Activated naive CD4-positive, alpha-beta T cell treated with anti-CD3 and anti-CD28 coated beads, Interleukin-2, amount 50 U/mL, for 24 hours (primary cell): Measurements from ENCODE around the gene PLAAT3.
A peak's percentile ranks its signal among the peaks of the same experiment; 100 is the strongest.
"Not testable (repeated sequence)": the region's sequence is repeated elsewhere in the genome, so short reads cannot be mapped to it uniquely, and the experiment has no call there.

ENCODE experiments used
- H3K27ac Mint-ChIP-seq: one replicate; pipeline ENCODE4 v1.8.0; 2021; ENCODE audit warnings: mild to moderate bottlenecking, mixed read lengths
- H3K27me3 Mint-ChIP-seq: one replicate; pipeline ENCODE4 v1.8.0; 2021; ENCODE audit warnings: mixed read lengths
- H3K36me3 Mint-ChIP-seq: one replicate; pipeline ENCODE4 v1.8.0; 2021; ENCODE audit warnings: mixed read lengths
- H3K4me1 Mint-ChIP-seq: one replicate; pipeline ENCODE4 v1.8.0; 2021; ENCODE audit warnings: mixed read lengths
- H3K4me3 Mint-ChIP-seq: one replicate; pipeline ENCODE4 v1.8.0; 2021; ENCODE audit warnings: mild to moderate bottlenecking, mixed read lengths
- H3K9me3 Mint-ChIP-seq: one replicate; pipeline ENCODE4 v1.8.0; 2021; ENCODE audit warnings: mixed read lengths

PLAAT3 gene

GRCh38 chr11:63614136-63614671 lies at the start of gene PLAAT3:
PLAAT3 (minus strand) TSS chr11:63614433; CDS start chr11:63614014, 419 bp downstream.
- H3K4me1 Mint-ChIP-seq: peaks cover 14% of the 10 kb centered on the region
- H3K27ac Mint-ChIP-seq: no peak within 1 kb of the TSS
- H3K4me3 Mint-ChIP-seq: peak within 1 kb of the TSS; percentile 78
- H3K9me3 Mint-ChIP-seq: no peaks in the 10 kb centered on the region
- H3K36me3 Mint-ChIP-seq: no peaks in the 10 kb centered on the region
- H3K27me3 Mint-ChIP-seq: no peaks in the 10 kb centered on the region

DNA sequence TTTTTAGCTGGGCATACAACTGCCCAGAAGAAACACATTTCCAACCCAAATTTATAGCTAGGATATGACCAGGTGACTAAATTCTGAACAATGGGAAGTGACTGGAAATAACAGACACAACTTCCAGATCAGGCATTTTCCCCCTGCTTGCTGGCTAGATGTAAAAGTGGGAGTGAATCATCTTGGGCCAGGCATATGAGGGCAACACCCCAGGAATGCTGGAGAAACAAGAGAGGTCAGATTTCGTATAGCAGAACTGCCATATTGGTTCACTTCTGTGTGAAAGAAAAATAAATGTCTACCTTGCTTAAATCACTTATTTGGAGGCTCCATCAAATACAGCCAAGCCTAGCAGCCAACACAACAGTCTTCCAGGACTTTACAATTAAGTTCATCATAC lies 49.6 kb upstream of the PLAAT3 start:
- peaks cover 2% of the 10 kb centered on the region for H3K36me3 Mint-ChIP-seq
- H3K4me3 Mint-ChIP-seq: no peak overlapping the region
- no peaks in the 10 kb centered on the region for H3K9me3 Mint-ChIP-seq
- H3K4me1 Mint-ChIP-seq: peaks cover 55% of the 10 kb centered on the region
- no peaks in the 10 kb centered on the region for H3K27me3 Mint-ChIP-seq
- H3K27ac Mint-ChIP-seq: no peak overlapping the region

- Mint-ChIP-seq H3K27me3 (no peaks in the 10 kb centered on the region), H3K4me1 (peaks cover 44% of the 10 kb centered on the region), H3K36me3 (peaks cover 3% of the 10 kb centered on the region), H3K27ac (no peak overlapping the region), H3K4me3 (no peak overlapping the region), H3K9me3 (no peaks in the 10 kb centered on the region)
Measured at GRCh38 chr11:63660972-63661371, 46.7 kb upstream of the PLAAT3 start.

DNA sequence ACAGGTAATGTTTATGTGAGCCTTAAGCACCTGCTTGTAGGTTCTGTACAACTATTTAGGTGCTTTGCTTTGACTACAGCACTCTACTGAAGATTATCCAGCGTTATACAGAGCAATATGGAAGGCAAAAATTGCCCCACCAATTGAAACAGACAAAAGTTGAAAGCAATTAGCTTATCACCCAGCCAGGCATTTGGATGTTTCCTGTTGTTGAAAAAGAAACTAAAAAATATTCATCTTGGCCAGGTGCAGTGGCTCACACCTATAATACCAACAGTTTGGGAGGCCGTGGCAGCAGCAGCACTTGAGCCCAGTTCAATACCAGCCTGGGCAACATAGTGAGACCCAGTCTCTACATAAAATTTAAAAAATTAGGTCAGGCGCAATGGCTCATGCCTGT lies 38.4 kb upstream of the PLAAT3 start:
- H3K36me3 Mint-ChIP-seq: peaks cover 16% of the 10 kb centered on the region
- H3K27ac Mint-ChIP-seq: no peak overlapping the region
- no peaks in the 10 kb centered on the region for H3K27me3 Mint-ChIP-seq
- no peaks in the 10 kb centered on the region for H3K9me3 Mint-ChIP-seq
- peaks cover 14% of the 10 kb centered on the region for H3K4me1 Mint-ChIP-seq
- no peak overlapping the region for H3K4me3 Mint-ChIP-seq

- Mint-ChIP-seq H3K4me3 (no peak overlapping the region), H3K36me3 (peaks cover 10% of the 10 kb centered on the region), H3K4me1 (peaks cover 5% of the 10 kb centered on the region), H3K9me3 (no peaks in the 10 kb centered on the region), H3K27ac (no peak overlapping the region), H3K27me3 (no peaks in the 10 kb centered on the region)
Measured at GRCh38 chr11:63643205-63643604, 29.0 kb upstream of the PLAAT3 start.

DNA sequence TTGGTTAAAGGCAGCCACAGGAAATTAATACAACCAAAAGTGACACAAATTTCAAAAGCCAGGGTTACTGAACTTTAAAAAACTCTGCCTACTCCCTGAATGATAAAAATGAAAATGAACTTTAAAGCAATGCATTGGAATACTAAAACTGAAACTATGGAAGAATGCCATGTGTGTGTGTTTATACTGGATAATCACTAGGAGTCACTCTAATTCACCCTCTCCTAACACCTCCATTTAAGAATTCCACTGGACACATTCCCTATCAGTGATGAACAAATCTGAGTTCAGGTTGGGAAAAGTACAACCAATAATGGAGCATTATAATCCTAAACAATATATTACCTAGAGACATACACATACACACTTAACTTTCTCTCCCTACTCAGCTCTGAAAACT lies 27.5 kb upstream of the PLAAT3 start:
- Mint-ChIP-seq H3K4me1 (peaks cover 11% of the 10 kb centered on the region), H3K4me3 (no peak overlapping the region), H3K27me3 (no peaks in the 10 kb centered on the region), H3K27ac (no peak overlapping the region), H3K9me3 (no peaks in the 10 kb centered on the region), H3K36me3 (peaks cover 5% of the 10 kb centered on the region)

DNA sequence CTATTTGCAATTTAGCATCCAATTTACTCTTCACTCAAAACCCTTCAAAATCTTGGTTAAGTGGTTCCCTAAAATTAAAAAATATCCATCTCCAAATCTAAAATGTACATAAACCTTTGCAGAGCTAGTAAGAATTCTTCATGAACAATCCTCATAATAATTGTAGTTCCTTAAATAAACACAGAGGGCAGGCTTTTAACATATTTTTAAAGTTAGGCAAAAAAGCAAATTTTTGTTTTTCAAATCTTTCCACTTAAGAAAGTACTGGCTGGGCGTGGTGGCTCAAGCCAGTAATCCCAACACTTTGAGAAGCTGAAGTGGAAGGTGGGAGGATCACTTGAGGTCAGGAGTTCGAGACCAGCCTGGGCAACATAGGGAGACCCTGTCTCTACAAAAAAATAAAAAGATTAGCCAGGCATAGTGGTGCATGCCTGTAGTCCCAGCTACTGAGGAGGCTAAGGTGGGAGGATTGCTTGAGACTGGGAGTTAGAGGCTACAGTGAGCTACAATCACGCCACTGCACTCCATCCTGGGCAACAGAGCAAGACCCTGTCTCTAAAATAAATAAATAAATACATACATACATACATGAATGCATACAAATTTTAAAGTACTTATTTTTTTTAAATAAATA lies 25.1 kb upstream of the PLAAT3 start:
- Mint-ChIP-seq H3K27me3 (no peaks in the 10 kb centered on the region), H3K36me3 (peaks cover 9% of the 10 kb centered on the region), H3K27ac (peak overlapping the region; percentile 43), H3K9me3 (no peaks in the 10 kb centered on the region), H3K4me3 (no peak overlapping the region), H3K4me1 (peaks cover 17% of the 10 kb centered on the region)

- H3K36me3 Mint-ChIP-seq, H3K4me3 Mint-ChIP-seq, H3K27ac Mint-ChIP-seq, H3K9me3 Mint-ChIP-seq, H3K27me3 Mint-ChIP-seq: not testable (repeated sequence)
- peaks cover 17% of the 10 kb centered on the region for H3K4me1 Mint-ChIP-seq
Measured at GRCh38 chr11:63638436-63638835, 24.2 kb upstream of the PLAAT3 start.

DNA sequence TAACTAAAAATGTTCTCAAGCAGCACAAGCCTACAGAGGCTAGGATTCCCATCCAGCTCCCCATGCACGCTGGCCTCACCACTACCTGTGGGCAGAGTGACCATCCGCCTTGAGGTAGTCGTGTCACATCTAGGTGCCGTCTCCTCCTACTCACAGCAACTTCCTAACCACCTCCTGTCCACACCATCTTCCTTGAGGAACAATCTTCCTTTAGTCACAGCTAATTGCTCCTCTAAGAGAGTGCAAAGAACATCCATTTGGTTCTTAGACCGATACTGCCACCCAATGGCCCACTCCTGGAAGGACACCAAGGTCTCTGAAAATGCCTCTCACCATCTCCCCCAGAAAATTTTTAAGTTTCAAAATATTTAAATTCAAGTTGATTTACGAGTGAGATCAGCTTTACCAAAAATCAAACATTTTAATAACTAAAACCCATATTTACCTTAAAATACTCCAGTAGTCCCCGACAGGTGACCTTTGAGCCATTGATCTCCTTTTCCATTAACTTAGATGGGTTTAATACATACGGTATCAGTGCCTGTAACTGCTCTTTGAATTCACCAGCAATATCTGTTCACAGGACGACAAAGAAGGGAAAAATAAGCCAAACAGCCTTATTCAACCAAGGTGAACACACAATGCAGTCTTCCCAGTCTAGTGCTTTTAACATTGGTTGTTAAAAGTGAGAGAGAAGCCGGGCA lies 21.7 kb upstream of the PLAAT3 start:
- peaks cover 22% of the 10 kb centered on the region for H3K4me1 Mint-ChIP-seq
- no peaks in the 10 kb centered on the region for H3K9me3 Mint-ChIP-seq
- no peak overlapping the region for H3K4me3 Mint-ChIP-seq
- peak overlapping the region; percentile 3 for H3K27ac Mint-ChIP-seq
- H3K36me3 Mint-ChIP-seq: peaks cover 14% of the 10 kb centered on the region
- H3K27me3 Mint-ChIP-seq: no peaks in the 10 kb centered on the region

- H3K27me3 Mint-ChIP-seq: no peaks in the 10 kb centered on the region
- H3K36me3 Mint-ChIP-seq: peaks cover 16% of the 10 kb centered on the region
- no peak overlapping the region for H3K4me3 Mint-ChIP-seq
- no peaks in the 10 kb centered on the region for H3K9me3 Mint-ChIP-seq
- no peak overlapping the region for H3K27ac Mint-ChIP-seq
- H3K4me1 Mint-ChIP-seq: peaks cover 15% of the 10 kb centered on the region
Measured at GRCh38 chr11:63629426-63629825, 15.2 kb upstream of the PLAAT3 start.

GRCh38 chr11:63623513-63624140 lies 9.4 kb upstream of the PLAAT3 start:
- Mint-ChIP-seq H3K27ac (no peak overlapping the region), H3K36me3 (no peaks in the 10 kb centered on the region), H3K4me1 (peaks cover 14% of the 10 kb centered on the region), H3K4me3 (no peak overlapping the region), H3K27me3 (no peaks in the 10 kb centered on the region), H3K9me3 (no peaks in the 10 kb centered on the region)

- H3K9me3 Mint-ChIP-seq: no peaks in the 10 kb centered on the region
- H3K4me3 Mint-ChIP-seq: no peak overlapping the region
- H3K27ac Mint-ChIP-seq: no peak overlapping the region
- H3K36me3 Mint-ChIP-seq: no peaks in the 10 kb centered on the region
- H3K4me1 Mint-ChIP-seq: peaks cover 8% of the 10 kb centered on the region
- no peaks in the 10 kb centered on the region for H3K27me3 Mint-ChIP-seq
Measured at GRCh38 chr11:63622323-63622722, 8.1 kb upstream of the PLAAT3 start.

GRCh38 chr11:63621071-63621470 lies 6.8 kb upstream of the PLAAT3 start:
- no peak overlapping the region for H3K27ac Mint-ChIP-seq
- H3K4me1 Mint-ChIP-seq: peaks cover 8% of the 10 kb centered on the region
- H3K27me3 Mint-ChIP-seq: no peaks in the 10 kb centered on the region

DNA sequence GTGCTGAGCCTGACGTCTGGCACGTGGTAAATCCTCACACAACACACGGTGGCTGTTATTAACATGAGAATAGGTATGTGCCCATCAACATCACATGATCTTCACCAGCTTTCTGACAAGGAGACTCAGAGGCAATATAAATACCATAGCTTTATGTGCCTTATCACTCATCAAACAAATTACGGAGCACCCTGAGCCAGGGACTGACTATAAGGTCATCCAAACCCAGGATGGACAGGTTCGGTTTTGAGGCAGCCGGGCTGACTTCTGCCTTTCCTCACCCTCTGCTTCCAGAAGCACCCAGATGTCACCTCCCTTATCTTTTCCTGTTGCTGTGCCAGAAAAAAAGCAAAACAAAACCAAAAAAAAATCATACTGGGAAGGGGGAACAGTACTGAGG lies 5.7 kb upstream of the PLAAT3 start:
- Mint-ChIP-seq H3K27me3 (no peaks in the 10 kb centered on the region), H3K4me3 (no peak overlapping the region), H3K4me1 (peaks cover 8% of the 10 kb centered on the region), H3K27ac (no peak overlapping the region), H3K9me3 (no peaks in the 10 kb centered on the region), H3K36me3 (no peaks in the 10 kb centered on the region)

More at GRCh38 chr11:63621071-63621470, 6.8 kb upstream of the PLAAT3 start:
- Mint-ChIP-seq H3K36me3 (no peaks in the 10 kb centered on the region), H3K9me3 (no peaks in the 10 kb centered on the region), H3K4me3 (no peak overlapping the region)

DNA sequence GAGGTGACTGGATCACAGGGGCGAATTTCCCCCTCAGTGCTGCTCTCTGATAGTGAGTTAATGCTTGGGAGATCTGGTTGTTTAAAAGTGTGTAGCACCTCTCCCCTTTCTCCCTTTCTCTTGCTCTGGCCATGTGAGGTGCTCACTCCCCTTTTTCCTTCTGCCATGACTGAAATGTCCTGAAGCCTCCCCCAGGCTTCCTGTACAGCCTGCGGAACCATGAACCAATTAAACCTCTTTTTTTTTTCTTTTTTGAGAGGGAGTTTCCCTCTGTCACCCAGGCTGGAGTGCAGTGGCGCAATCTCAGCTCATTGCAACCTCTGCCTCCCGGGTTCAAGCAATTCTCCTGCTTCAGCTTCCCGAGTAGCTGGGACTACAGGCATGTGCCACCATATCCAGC lies 3.5 kb upstream of the PLAAT3 start:
- not testable (repeated sequence) for H3K9me3 Mint-ChIP-seq, H3K27me3 Mint-ChIP-seq, H3K4me3 Mint-ChIP-seq, H3K36me3 Mint-ChIP-seq, H3K27ac Mint-ChIP-seq
- H3K4me1 Mint-ChIP-seq: peaks cover 10% of the 10 kb centered on the region

- no peaks in the 10 kb centered on the region for H3K36me3 Mint-ChIP-seq
Measured at GRCh38 chr11:63616953-63617352, 2.7 kb upstream of the PLAAT3 start.

More at GRCh38 chr11:63616953-63617352, 2.7 kb upstream of the PLAAT3 start:
- no peak overlapping the region for H3K4me3 Mint-ChIP-seq
- H3K4me1 Mint-ChIP-seq: peaks cover 12% of the 10 kb centered on the region
- no peak overlapping the region for H3K27ac Mint-ChIP-seq
- no peaks in the 10 kb centered on the region for H3K9me3 Mint-ChIP-seq
- no peaks in the 10 kb centered on the region for H3K27me3 Mint-ChIP-seq
